ENCODE measurements around the gene TJP3.
"Not testable (repeated sequence)": the region's sequence is repeated elsewhere in the genome, so short reads cannot be mapped to it uniquely, and the experiment has no call there.

DNA sequence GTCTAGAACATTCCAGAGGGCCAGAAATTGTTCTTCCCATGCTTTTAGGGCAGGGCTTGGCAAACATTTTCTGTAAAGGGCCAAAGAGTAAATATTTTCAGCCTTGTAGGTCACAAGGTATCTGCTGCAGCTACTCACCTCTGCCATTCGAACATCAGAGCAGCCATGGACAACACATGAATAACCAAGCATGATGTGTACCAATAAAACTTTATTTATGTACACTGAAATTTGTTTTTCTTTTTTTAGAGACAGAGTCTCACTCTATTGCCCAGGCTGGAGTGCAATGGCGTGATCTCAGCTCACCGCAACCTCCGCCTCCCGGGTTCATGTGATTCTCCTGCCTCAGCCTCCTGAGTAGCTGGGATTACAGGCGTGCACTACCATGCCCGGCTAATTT, 49.5 kb downstream of the TJP3 start:
- TF ChIP-seq, protein P1, sequence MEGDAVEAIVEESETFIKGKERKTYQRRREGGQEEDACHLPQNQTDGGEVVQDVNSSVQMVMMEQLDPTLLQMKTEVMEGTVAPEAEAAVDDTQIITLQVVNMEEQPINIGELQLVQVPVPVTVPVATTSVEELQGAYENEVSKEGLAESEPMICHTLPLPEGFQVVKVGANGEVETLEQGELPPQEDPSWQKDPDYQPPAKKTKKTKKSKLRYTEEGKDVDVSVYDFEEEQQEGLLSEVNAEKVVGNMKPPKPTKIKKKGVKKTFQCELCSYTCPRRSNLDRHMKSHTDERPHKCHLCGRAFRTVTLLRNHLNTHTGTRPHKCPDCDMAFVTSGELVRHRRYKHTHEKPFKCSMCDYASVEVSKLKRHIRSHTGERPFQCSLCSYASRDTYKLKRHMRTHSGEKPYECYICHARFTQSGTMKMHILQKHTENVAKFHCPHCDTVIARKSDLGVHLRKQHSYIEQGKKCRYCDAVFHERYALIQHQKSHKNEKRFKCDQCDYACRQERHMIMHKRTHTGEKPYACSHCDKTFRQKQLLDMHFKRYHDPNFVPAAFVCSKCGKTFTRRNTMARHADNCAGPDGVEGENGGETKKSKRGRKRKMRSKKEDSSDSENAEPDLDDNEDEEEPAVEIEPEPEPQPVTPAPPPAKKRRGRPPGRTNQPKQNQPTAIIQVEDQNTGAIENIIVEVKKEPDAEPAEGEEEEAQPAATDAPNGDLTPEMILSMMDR (IDR thresholded peaks at IDR 0.05), result not testable (repeated sequence)
- not testable (repeated sequence) for TF ChIP-seq POLR2A (IDR thresholded peaks at IDR 0.05)
